ENCODE data around the gene SCYL1.
"Not testable (repeated sequence)": the region's sequence is repeated elsewhere in the genome, so short reads cannot be mapped to it uniquely, and the experiment has no call there.

SCYL1 gene

DNA sequence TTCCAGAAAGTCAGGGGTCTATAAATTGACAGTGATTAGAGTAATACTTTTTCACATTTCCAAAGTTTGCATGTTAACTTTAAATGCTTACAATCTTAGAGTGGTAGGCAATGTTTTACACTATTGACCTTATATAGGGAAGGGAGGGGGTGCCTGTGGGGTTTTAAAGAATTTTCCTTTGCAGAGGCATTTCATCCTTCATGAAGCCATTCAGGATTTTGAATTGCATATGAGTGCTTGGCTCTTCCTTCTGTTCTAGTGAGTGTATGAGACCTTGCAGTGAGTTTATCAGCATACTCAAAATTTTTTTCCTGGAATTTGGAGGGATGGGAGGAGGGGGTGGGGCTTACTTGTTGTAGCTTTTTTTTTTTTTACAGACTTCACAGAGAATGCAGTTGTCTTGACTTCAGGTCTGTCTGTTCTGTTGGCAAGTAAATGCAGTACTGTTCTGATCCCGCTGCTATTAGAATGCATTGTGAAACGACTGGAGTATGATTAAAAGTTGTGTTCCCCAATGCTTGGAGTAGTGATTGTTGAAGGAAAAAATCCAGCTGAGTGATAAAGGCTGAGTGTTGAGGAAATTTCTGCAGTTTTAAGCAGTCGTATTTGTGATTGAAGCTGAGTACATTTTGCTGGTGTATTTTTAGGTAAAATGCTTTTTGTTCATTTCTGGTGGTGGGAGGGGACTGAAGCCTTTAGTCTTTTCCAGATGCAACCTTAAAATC, 20.8 kb upstream of the SCYL1 start:
- DNase-seq (ENCODE audit: low read depth): peak; percentile 37
- TF ChIP-seq, protein P1, sequence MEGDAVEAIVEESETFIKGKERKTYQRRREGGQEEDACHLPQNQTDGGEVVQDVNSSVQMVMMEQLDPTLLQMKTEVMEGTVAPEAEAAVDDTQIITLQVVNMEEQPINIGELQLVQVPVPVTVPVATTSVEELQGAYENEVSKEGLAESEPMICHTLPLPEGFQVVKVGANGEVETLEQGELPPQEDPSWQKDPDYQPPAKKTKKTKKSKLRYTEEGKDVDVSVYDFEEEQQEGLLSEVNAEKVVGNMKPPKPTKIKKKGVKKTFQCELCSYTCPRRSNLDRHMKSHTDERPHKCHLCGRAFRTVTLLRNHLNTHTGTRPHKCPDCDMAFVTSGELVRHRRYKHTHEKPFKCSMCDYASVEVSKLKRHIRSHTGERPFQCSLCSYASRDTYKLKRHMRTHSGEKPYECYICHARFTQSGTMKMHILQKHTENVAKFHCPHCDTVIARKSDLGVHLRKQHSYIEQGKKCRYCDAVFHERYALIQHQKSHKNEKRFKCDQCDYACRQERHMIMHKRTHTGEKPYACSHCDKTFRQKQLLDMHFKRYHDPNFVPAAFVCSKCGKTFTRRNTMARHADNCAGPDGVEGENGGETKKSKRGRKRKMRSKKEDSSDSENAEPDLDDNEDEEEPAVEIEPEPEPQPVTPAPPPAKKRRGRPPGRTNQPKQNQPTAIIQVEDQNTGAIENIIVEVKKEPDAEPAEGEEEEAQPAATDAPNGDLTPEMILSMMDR (IDR thresholded peaks at IDR 0.05; ENCODE audit: insufficient read depth, low read depth, low read length, missing control alignments): no peak
- peak overlapping the region; percentile 98 for H3K4me3 ChIP-seq (ENCODE audit: low read length)

DNA sequence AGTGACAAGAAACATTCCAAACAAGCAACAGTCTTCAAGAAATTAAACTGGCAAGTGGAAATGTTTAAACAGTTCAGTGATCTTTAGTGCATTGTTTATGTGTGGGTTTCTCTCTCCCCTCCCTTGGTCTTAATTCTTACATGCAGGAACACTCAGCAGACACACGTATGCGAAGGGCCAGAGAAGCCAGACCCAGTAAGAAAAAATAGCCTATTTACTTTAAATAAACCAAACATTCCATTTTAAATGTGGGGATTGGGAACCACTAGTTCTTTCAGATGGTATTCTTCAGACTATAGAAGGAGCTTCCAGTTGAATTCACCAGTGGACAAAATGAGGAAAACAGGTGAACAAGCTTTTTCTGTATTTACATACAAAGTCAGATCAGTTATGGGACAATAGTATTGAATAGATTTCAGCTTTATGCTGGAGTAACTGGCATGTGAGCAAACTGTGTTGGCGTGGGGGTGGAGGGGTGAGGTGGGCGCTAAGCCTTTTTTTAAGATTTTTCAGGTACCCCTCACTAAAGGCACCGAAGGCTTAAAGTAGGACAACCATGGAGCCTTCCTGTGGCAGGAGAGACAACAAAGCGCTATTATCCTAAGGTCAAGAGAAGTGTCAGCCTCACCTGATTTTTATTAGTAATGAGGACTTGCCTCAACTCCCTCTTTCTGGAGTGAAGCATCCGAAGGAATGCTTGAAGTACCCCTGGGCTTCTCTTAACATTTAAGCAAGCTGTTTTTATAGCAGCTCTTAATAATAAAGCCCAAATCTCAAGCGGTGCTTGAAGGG, 20.0 kb upstream of the SCYL1 start:
- peak overlapping the region; percentile 98 for H3K4me3 ChIP-seq (ENCODE audit: low read length)
- DNase-seq (ENCODE audit: low read depth): peak; percentile 21
- TF ChIP-seq, protein P1 (IDR thresholded peaks at IDR 0.05; ENCODE audit: insufficient read depth, low read depth, low read length, missing control alignments): no peak

DNA sequence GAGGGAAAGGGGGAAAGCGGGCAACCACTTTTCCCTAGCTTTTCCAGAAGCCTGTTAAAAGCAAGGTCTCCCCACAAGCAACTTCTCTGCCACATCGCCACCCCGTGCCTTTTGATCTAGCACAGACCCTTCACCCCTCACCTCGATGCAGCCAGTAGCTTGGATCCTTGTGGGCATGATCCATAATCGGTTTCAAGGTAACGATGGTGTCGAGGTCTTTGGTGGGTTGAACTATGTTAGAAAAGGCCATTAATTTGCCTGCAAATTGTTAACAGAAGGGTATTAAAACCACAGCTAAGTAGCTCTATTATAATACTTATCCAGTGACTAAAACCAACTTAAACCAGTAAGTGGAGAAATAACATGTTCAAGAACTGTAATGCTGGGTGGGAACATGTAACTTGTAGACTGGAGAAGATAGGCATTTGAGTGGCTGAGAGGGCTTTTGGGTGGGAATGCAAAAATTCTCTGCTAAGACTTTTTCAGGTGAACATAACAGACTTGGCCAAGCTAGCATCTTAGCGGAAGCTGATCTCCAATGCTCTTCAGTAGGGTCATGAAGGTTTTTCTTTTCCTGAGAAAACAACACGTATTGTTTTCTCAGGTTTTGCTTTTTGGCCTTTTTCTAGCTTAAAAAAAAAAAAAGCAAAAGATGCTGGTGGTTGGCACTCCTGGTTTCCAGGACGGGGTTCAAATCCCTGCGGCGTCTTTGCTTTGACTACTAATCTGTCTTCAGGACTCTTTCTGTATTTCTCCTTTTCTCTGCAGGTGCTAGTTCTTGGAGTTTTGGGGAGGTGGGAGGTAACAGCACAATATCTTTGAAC, 19.2 kb upstream of the SCYL1 start:
- peak; percentile 48 for DNase-seq (ENCODE audit: low read depth)
- TF ChIP-seq, protein P1 (IDR thresholded peaks at IDR 0.05; ENCODE audit: insufficient read depth, low read depth, low read length, missing control alignments): no peak
- peak overlapping the region; percentile 98 for H3K4me3 ChIP-seq (ENCODE audit: low read length)

DNA sequence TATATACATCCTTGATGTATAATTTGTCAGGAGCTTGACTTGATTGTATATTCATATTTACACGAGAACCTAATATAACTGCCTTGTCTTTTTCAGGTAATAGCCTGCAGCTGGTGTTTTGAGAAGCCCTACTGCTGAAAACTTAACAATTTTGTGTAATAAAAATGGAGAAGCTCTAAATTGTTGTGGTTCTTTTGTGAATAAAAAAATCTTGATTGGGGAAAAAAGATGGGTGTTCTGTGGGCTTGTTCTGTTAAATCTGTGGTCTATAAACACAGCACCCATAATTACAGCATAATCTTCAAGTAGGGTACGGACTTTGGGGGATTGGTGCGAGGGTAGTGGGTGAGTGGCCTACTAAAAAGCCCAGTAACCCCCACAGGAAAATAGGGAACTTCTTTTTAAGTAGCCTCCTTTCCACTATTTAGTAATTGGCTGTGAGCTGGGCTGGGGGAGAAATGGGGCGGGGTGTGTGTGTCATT, 18.6 kb upstream of the SCYL1 start:
- TF ChIP-seq, protein P1 (IDR thresholded peaks at IDR 0.05; ENCODE audit: insufficient read depth, low read depth, low read length, missing control alignments): no peak
- no peak for DNase-seq (ENCODE audit: low read depth)
- peak overlapping the region; percentile 3 for H3K4me3 ChIP-seq (ENCODE audit: low read length)

DNA sequence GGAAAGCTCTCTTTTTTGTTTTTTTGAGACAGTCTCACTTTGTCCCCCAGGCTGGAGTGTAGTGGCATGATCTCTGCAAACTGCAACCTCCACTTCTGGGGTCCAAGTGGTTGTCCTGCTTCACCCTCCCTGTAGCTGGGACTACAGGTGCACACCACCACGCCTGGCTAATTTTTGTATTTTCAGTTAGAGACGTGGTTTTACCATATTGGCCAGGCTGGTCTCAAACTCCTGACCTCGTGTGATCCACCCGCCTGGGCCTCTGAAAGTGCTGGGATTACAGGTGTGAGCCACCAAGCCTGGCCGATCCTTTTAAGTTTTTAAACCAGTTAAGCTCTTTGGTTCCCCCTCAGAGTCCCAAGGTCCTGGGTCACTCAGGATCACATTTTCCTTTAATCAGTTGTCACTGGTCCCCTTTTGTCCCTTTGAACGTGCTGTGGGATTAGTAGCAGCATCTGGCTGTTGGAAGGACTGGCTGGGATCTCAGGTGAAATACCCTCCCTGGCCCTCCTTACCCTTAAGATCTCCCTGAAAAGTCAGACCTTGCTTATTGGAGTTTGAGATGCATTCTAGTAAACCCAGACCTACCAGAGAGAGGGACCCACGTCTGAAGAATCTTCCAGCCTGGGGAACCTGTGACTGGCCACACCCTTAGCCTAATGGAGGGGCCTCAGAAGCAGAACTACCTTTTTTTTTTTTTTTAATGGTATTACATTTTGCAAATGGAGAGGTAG, 17.9 kb upstream of the SCYL1 start:
- TF ChIP-seq, protein P1 (IDR thresholded peaks at IDR 0.05; ENCODE audit: insufficient read depth, low read depth, low read length, missing control alignments): no peak
- H3K4me3 ChIP-seq (ENCODE audit: low read length): no peak overlapping the region
- DNase-seq (ENCODE audit: low read depth): peak; percentile 93

DNA sequence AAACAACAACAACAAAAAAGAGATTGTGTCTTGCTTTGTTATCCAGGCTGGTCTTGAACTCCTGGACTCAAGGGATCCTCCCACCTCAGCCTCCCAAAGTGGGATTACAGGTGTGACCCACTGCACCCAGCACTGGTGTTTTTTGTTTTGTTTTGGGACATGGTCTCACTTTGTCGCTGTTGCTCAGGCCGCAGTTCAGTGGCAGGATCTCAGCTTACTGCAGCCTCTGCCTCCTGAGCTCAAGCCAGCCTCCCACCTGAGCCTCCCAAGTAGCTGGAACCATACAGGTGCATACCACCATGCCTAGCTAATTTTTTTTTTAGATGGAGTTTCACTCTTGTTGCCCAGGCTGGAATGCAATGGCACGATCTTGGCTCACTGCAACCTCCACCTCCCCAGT, 12.6 kb upstream of the SCYL1 start:
- H3K4me3 ChIP-seq (ENCODE audit: low read length); DNase-seq (ENCODE audit: low read depth): not testable (repeated sequence)
